NCI-H748 treated with DMSO at 0.1 percent for 48 hours (cell line): ENCODE data around the gene SSTR3.
"Not testable (repeated sequence)": the region's sequence is repeated elsewhere in the genome, so short reads cannot be mapped to it uniquely, and the experiment has no call there.

Experiments
- DNase-seq: peaks from one replicate; lab custom pipeline; 2025; lab: John Stamatoyannopoulos, UW

Gene SSTR3

GRCh38 chr22:37181681-37182080 lies 30.6 kb downstream of the SSTR3 start:
- no peak for DNase-seq

- no peak for DNase-seq
These were observed 31.6 kb downstream of the SSTR3 start for GRCh38 chr22:37180531-37181231.

- DNase-seq = no peak
These were observed 32.5 kb downstream of the SSTR3 start for GRCh38 chr22:37179622-37180420.

- DNase-seq = no peak
These were observed 33.2 kb downstream of the SSTR3 start for GRCh38 chr22:37179126-37179470.

GRCh38 chr22:37178350-37179125 lies 33.7 kb downstream of the SSTR3 start:
- DNase-seq = no peak

GRCh38 chr22:37177755-37178154 lies 34.5 kb downstream of the SSTR3 start:
- DNase-seq = no peak

- no peak for DNase-seq
These were observed 35.1 kb downstream of the SSTR3 start for GRCh38 chr22:37177221-37177620.

- DNase-seq = no peak
These were observed 35.7 kb downstream of the SSTR3 start for GRCh38 chr22:37176464-37177061.

GRCh38 chr22:37175414-37176281 lies 36.6 kb downstream of the SSTR3 start:
- DNase-seq = no peak

- no peak for DNase-seq
These were observed 37.3 kb downstream of the SSTR3 start for GRCh38 chr22:37174964-37175363.

GRCh38 chr22:37173709-37174108 lies 38.6 kb downstream of the SSTR3 start:
- DNase-seq = no peak

- DNase-seq = no peak
These were observed 39.7 kb downstream of the SSTR3 start for GRCh38 chr22:37172266-37173245.

- no peak for DNase-seq
These were observed 40.6 kb downstream of the SSTR3 start for GRCh38 chr22:37171662-37172061.

- DNase-seq = not testable (repeated sequence)
These were observed 41.4 kb downstream of the SSTR3 start for GRCh38 chr22:37170689-37171405.

- no peak for DNase-seq
These were observed 42.2 kb downstream of the SSTR3 start for GRCh38 chr22:37169947-37170688.

GRCh38 chr22:37169406-37169805 lies 42.9 kb downstream of the SSTR3 start:
- DNase-seq = no peak

GRCh38 chr22:37167981-37168647 lies 44.2 kb downstream of the SSTR3 start:
- DNase-seq = no peak
